UCSD-AML1 (cell line): ENCODE data around the gene ARSG.
"Not testable (repeated sequence)": the region's sequence is repeated elsewhere in the genome, so short reads cannot be mapped to it uniquely, and the experiment has no call there.

ENCODE experiments used
- DNase-seq: peaks from one replicate; lab custom pipeline; 2025; ENCODE audit not compliant: unreplicated experiment; lab: John Stamatoyannopoulos, UW

Gene ARSG

DNA sequence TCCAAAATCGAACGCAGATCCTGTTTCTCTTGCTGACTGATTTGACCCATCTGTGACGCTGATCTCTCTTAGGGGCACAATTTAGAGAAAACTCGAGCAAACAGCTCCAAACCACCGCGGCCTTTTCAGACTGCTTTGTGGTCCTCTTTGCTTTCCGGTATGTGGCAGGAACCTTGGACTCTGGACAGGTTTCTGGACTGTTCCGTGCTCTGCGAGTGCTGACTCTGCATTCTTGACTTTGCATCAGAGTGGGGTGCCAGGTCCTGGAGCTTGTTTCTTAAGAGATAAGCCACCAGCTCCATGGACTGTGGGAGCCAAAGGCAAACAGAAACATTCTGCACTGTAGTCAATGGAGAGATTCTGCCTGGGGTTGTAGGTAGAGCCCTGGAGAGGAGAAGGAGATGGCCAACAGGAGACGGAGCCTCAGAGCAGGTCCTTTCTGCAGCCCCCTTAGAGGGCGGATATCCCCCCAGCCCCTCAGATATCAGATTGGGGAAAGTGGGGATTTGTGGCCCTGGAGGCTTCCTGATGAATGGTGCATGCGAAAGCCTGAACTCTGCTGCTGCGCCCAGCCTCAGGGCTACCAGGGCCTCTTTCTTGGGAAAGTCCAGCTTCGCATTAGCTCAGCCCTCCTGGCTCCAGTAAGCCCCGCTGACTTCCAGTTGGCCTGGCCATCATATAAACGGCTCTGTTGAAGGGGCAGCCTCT lies 100.4 kb downstream of the ARSG start:
- DNase-seq, result no peak

- no peak for DNase-seq
Measured at GRCh38 chr17:68394608-68395331, 103.5 kb downstream of the ARSG start.

- DNase-seq, result peak; percentile 41
Measured at GRCh38 chr17:68396226-68397107, 105.2 kb downstream of the ARSG start.

- DNase-seq, result no peak
Measured at GRCh38 chr17:68397108-68397536, 105.8 kb downstream of the ARSG start.

DNA sequence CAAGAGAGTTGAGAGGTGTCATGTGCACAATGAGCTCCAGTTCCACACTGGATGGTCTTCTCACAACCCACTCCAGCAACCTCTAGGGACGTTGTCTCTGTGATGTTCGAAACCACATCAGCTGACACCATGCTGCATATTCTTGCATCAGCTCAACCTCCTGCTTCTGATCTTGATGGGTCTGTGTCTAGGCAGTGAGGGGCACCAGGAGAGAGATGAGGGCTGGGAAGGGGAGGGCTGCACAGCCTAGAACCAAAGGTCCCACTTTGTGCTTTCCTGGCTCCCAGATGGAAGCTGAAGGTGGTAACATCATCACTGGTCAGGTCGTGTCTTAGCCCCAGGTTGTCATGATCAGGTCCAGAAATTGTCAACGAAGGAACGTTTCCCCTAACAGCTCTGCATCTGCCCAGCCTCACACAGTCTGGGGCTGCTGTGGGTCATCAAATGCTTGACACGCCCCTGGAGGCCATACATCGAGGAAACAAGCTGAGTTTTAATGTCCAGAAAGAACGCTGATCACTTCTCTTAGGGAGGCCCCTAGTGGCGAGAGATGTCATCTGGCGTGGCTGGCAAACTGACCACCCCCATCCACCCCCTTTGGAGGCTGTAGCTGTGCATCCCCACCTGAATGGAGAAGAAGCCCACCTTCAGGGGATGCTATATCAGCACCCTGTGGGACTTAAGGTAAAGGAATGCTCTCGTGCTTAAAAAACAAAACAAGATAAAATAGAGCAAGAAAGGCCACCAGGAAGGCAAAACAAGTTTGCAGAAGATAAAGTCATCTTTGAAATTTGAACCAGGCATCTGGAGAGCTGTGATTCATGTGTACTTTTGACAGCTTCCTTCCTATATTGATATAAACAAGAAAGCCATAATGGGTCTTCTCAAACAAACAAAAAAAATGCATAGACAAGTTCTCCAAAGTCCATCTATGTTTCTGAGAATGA lies 107.7 kb downstream of the ARSG start:
- peak; percentile 52 for DNase-seq

DNA sequence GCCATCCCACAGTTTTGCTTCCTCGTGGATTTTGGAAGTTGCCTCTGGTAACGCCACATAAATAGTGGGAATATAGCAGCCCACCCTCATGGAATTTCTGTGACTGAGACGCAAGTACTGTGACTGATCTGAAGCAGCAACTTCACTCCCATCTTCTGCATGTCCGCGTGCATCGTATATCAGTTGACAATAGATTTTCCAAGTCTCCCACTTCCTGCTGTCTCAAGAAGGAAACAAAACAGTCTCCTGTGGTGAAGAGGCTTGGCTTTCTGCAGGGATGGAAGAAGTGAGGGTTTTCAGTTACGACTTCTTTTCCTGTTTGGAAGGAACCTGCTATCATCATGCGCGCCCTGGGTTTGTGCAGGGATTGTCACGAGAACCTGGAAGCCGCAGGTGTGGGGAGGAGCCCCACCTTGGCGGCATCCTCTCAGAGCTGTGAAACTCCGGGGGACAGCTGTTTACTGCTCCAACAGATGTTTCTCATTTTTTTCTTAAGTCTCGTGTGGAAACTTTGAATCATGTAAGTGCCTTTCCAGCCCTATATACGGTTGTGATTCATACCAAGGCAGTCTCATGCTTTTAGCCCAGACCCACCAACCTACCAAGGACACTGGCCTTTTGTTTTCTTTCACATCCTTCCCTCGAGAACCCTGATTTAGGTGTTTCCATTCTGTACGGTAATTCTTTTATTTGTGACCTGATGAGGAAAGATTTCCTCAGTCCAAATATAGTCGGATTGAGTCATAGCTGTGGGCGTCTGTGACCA lies 108.5 kb downstream of the ARSG start:
- no peak for DNase-seq

GRCh38 chr17:68400404-68400735 lies 109.1 kb downstream of the ARSG start:
- no peak for DNase-seq

GRCh38 chr17:68401288-68401687 lies 110.0 kb downstream of the ARSG start:
- no peak for DNase-seq

DNA sequence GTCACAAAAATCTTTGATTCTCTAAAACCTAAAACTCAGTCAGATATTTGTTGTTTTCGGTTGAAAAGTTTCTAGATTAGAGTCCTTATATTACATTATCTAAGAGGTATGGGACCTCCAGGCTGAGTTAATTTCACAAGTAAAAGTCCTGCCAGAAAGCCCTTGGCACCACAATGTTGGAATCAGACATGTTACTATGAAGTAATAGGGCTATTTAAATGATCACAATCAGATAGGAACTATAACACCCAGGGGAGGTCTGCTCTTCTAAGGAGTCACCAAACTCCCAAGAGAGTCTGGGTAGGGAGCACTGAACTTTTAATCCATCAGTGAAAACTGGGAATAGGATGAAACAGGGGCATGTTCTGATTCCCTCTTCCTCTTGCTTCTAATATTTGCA lies 111.8 kb downstream of the ARSG start:
- DNase-seq, result no peak

DNA sequence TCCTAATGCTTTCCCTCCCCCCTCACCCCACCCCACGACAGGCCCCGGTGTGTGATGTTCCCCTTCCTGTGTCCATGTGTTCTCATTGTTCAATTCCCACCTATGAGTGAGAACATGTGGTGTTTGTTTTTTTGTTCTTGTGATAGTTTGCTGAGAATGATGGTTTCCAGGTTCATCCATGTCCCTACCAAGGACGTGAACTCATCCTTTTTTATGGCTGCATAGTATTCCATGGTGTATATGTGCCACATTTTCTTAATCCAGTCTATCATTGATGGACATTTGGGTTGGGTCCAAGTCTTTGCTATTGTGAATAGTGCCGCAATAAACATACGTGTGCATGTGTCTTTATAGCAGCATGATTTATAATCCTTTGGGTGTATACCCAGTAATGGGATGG lies 112.5 kb downstream of the ARSG start:
- not testable (repeated sequence) for DNase-seq

DNA sequence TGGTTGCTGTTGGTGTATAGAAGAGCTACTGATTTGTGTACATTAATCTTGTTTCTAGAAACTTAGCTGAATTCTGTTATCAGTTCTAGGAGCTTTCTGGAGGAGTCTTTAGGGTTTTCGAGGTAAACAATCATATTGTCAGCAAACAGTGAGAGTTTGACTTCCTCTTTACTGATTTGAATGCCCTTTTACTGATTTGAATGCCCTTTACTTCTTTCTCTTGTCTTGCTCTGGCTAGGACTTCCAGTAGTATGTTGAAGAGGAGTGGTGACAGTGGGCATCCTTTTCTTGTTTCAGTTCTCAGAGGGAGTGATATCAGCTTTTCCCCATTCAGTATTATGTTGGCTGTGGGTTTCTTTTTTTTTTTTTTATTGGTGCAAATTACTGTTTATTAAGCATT lies 116.4 kb downstream of the ARSG start:
- not testable (repeated sequence) for DNase-seq

- DNase-seq, result not testable (repeated sequence)
Measured at GRCh38 chr17:68413597-68414560, 122.6 kb downstream of the ARSG start.

GRCh38 chr17:68414901-68415300 lies 123.6 kb downstream of the ARSG start:
- not testable (repeated sequence) for DNase-seq

GRCh38 chr17:68417317-68417716 lies 126.0 kb downstream of the ARSG start:
- DNase-seq, result no peak

DNA sequence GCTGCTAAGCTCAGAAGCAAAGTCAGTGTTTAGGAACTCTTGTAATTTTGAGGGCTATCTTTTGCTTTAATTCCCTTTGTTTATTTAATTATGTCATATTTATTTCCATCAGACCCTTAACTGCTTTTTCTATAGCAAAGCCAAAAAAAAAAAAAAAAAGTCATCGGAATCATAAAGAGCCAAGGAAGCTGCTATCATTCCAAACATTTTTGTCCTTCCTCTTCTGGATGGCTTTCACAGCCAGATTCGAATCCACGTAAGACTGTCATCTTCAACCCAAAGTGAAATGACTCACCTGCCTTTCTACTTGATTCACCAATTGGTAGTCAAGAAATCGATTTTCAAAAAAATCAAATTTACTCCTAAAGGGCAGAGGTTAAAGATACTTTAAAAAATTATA lies 127.6 kb downstream of the ARSG start:
- no peak for DNase-seq

- DNase-seq, result no peak
Measured at GRCh38 chr17:68420065-68420464, 128.8 kb downstream of the ARSG start.

DNA sequence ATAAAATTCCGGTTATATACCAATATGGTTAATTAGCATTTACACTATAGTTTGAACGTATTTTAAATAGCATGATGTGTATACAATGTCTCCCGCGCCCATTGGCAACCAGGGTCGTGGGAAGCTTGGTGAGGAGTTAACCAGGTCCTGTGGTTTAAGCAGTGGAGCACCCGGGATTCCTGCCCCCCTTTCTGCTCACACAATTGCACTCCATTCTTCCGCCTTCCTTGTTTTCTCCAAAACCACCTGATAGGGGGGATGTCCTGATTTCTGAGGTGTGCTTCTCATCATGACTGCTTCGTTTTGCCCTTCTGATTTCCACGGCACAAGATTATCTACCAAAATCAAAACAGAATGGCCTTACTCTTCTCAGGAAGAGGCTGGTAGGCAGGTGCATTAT lies 130.2 kb downstream of the ARSG start:
- no peak for DNase-seq

DNA sequence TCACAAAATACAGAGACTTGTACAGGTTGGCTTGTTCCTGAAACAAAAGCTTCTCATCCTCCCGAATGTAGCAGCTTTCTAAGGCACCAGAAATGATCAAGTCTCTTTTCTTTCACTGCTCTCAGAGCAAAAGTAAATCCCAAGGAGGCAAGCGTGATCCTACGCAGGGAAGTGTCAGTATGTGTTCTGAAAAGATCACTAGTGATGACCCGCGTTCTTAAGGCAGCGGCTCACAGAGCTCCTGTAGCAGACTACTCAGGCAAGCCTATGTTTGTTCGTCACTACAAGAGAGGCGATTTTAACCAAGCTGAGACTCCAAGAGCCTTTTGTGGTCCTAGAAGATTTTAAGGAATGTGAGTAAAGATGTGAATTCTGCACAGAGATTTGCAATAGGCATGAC lies 131.5 kb downstream of the ARSG start:
- DNase-seq, result no peak

GRCh38 chr17:68423251-68423650 lies 132.0 kb downstream of the ARSG start:
- DNase-seq, result no peak
